AG09309 (cell line): ENCODE data around the gene NHERF2.

Experiments
- DNase-seq: peaks from one replicate; pipeline ENCODE4 v3.0.0-alpha.2; 2010; ENCODE audit warnings: low read depth
- H3K4me3 ChIP-seq: 2 replicates; pipeline ENCODE4 v1.5.1; 2011; ENCODE audit warnings: mild to moderate bottlenecking, low read depth, low read length, moderate library complexity; ENCODE audit not compliant: control insufficient read depth
- CTCF ChIP-seq: IDR thresholded peaks from 2 replicates; pipeline ENCODE4 v1.5.1; 2011; ENCODE audit warnings: mild to moderate bottlenecking, low read depth, low read length, inconsistent platforms; ENCODE audit not compliant: insufficient read depth, control insufficient read depth; ENCODE audit errors: missing control alignments

The NHERF2 gene

GRCh38 chr16:1997494-1998359 is 29.0 kb upstream of the NHERF2 start:
- peak; percentile 59 for DNase-seq
- H3K4me3 ChIP-seq, result no peak overlapping the region
- no peak for TF ChIP-seq CTCF

GRCh38 chr16:1998360-1998835 is 28.3 kb upstream of the NHERF2 start:
- no peak overlapping the region for H3K4me3 ChIP-seq
- no peak for DNase-seq
- TF ChIP-seq CTCF, result no peak

GRCh38 chr16:1998852-1999801 is 27.6 kb upstream of the NHERF2 start:
- no peak overlapping the region for H3K4me3 ChIP-seq
- no peak for TF ChIP-seq CTCF

GRCh38 chr16:1999866-2000514 is 26.7 kb upstream of the NHERF2 start:
- no peak overlapping the region for H3K4me3 ChIP-seq
- DNase-seq, result no peak
- TF ChIP-seq CTCF, result no peak

More at GRCh38 chr16:1998852-1999801, 27.6 kb upstream of the NHERF2 start:
- no peak for DNase-seq

- no peak overlapping the region for H3K4me3 ChIP-seq
- DNase-seq, result no peak
- no peak for TF ChIP-seq CTCF
Observed at GRCh38 chr16:2001035-2001434, 25.7 kb upstream of the NHERF2 start.
